GM23338 (cell line): ENCODE data around the gene GRSF1. TPM values are rescaled to one million over a fixed set of nuclear protein-coding genes. Genes with fewer than 3 reads are reported as not detected.

Experiments
- ATAC-seq: fragments of 200-7000 bp; cut with Tn5 transposase; 3 replicates; pipeline ENCODE4 v1.9.1; 2020
- DNase-seq: peaks from one replicate; pipeline ENCODE4 v3.0.0-alpha.2; 2015; ENCODE audit warnings: low spot score
- H2AFZ ChIP-seq: fragments of 200-600 bp; sonication (generic); 2 replicates; pipeline ENCODE4 v1.8.0; 2016; ENCODE audit warnings: antibody characterized with exemption, mild to moderate bottlenecking, moderate library complexity
- H3F3A ChIP-seq: fragments of 200-600 bp; sonication (generic); replicated peaks from 2 replicates; pipeline ENCODE4 v1.8.0; 2017; ENCODE audit warnings: antibody characterized with exemption, mixed run types, low read depth
- H3K27ac ChIP-seq: fragments of 200-600 bp; sonication (generic); 2 replicates; pipeline ENCODE4 v1.6.1; 2016; ENCODE audit warnings: low read depth
- H3K27me3 ChIP-seq: fragments of 200-600 bp; sonication (generic); 2 replicates; pipeline ENCODE4 v1.8.0; 2016; ENCODE audit warnings: mild to moderate bottlenecking, mixed run types, moderate library complexity; ENCODE audit not compliant: insufficient read depth
- H3K36me3 ChIP-seq: fragments of 200-600 bp; sonication (generic); 2 replicates; pipeline ENCODE4 v1.8.0; 2016; ENCODE audit warnings: mild to moderate bottlenecking; ENCODE audit not compliant: insufficient read depth
- H3K4me1 ChIP-seq: fragments of 200-600 bp; sonication (generic); 2 replicates; pipeline ENCODE4 v1.8.0; 2016; ENCODE audit warnings: mild to moderate bottlenecking, moderate library complexity; ENCODE audit not compliant: insufficient read depth
- H3K4me2 ChIP-seq: fragments of 200-600 bp; sonication (generic); 2 replicates; pipeline ENCODE4 v1.7.1; 2017; ENCODE audit warnings: mixed run types
- H3K4me3 ChIP-seq: fragments of 200-600 bp; sonication (generic); 2 replicates; pipeline ENCODE4 v1.6.1; 2016; ENCODE audit warnings: mixed run types
- H3K79me2 ChIP-seq: fragments of 200-600 bp; sonication (generic); replicated peaks from 2 replicates; pipeline ENCODE4 v1.8.0; 2017; ENCODE audit warnings: mild to moderate bottlenecking; ENCODE audit not compliant: insufficient read depth
- H3K9me2 ChIP-seq: fragments of 200-600 bp; sonication (generic); 2 replicates; pipeline ENCODE4 v1.8.0; 2017; ENCODE audit not compliant: insufficient read depth
- H4K20me1 ChIP-seq: fragments of 200-600 bp; sonication (generic); replicated peaks from 2 replicates; pipeline ENCODE4 v1.8.0; 2017; ENCODE audit warnings: mild to moderate bottlenecking; ENCODE audit not compliant: insufficient read depth
- H3K27ac Mint-ChIP-seq: 2 replicates; pipeline ENCODE4 v1.8.0; 2020; ENCODE audit warnings: inconsistent platforms, mild to moderate bottlenecking, moderate library complexity, mixed read lengths
- H3K27me3 Mint-ChIP-seq: 3 replicates; pipeline ENCODE4 v1.8.0; 2022; ENCODE audit warnings: low read depth, mild to moderate bottlenecking, moderate library complexity, mixed read lengths, inconsistent platforms; ENCODE audit not compliant: insufficient read depth, poor library complexity
- H3K36me3 Mint-ChIP-seq: 3 replicates; pipeline ENCODE4 v1.8.0; 2021; ENCODE audit warnings: low read depth, mild to moderate bottlenecking, inconsistent platforms, moderate library complexity, mixed read lengths
- H3K4me1 Mint-ChIP-seq: 3 replicates; pipeline ENCODE4 v1.8.0; 2020; ENCODE audit warnings: mild to moderate bottlenecking, inconsistent platforms, mixed read lengths
- H3K4me3 Mint-ChIP-seq: 3 replicates; pipeline ENCODE4 v1.8.0; 2021; ENCODE audit warnings: moderate library complexity, mild to moderate bottlenecking, inconsistent platforms, mixed read lengths
- H3K9me3 Mint-ChIP-seq: 3 replicates; pipeline ENCODE4 v1.8.0; 2020; ENCODE audit warnings: moderate library complexity, mild to moderate bottlenecking, inconsistent platforms, mixed read lengths
- CREB1 ChIP-seq: fragments of 250-450 bp; sonication (Bioruptor Pico); IDR thresholded peaks from 2 replicates; pipeline ENCODE4 v1.5.0; 2020; ENCODE audit warnings: low read depth, mild to moderate bottlenecking, moderate library complexity
- CTCF ChIP-seq, 2 experiments: fragments of 200-600 bp in 1 of 2; sonication (generic) in 1 of 2; conservative IDR thresholded peaks; 2 replicates each; pipeline versions ENCODE4 v1.5.1 to v1.6.1; 2016 to 2017; ENCODE audit warnings: antibody characterized with exemption in 2 of 2, low read depth in 2 of 2, mild to moderate bottlenecking in 2 of 2, moderate library complexity in 1 of 2
- EZH2 ChIP-seq: fragments of 200-600 bp; sonication (generic); IDR thresholded peaks from one replicate; pipeline ENCODE4 v1.8.0; 2017; ENCODE audit warnings: antibody characterized with exemption, mild to moderate bottlenecking, low read depth; ENCODE audit not compliant: unreplicated experiment
- EZH2phosphoT487 ChIP-seq: fragments of 200-600 bp; sonication (generic); IDR thresholded peaks from one replicate; pipeline ENCODE4 v1.8.1; 2018; ENCODE audit warnings: antibody characterized with exemption; ENCODE audit not compliant: unreplicated experiment
- JUNB ChIP-seq: IDR thresholded peaks from one replicate; pipeline ENCODE4 v1.6.1; 2016; ENCODE audit warnings: antibody characterized with exemption; ENCODE audit not compliant: unreplicated experiment
- NANOG ChIP-seq: IDR thresholded peaks from 2 replicates; pipeline ENCODE4 v1.6.1; 2016; ENCODE audit warnings: antibody characterized with exemption, borderline replicate concordance
- POLR2AphosphoS5 ChIP-seq: IDR thresholded peaks from 2 replicates; pipeline ENCODE4 v1.6.1; 2016; ENCODE audit warnings: antibody characterized with exemption, low read depth
- REST ChIP-seq: IDR thresholded peaks from one replicate; pipeline ENCODE4 v1.6.1; 2018; ENCODE audit warnings: antibody characterized with exemption; ENCODE audit not compliant: unreplicated experiment
- STAT1 ChIP-seq: IDR thresholded peaks from one replicate; pipeline ENCODE4 v1.6.1; 2016; ENCODE audit warnings: antibody characterized with exemption; ENCODE audit not compliant: unreplicated experiment
- ZNF114 ChIP-seq: fragments of 250-450 bp; sonication (Bioruptor Pico); IDR thresholded peaks from 2 replicates; pipeline ENCODE4 v1.5.0; 2020; ENCODE audit warnings: mild to moderate bottlenecking, moderate library complexity
- ZNF331 ChIP-seq: fragments of 250-450 bp; sonication (Bioruptor Pico); IDR thresholded peaks from 2 replicates; pipeline ENCODE4 v1.5.0; 2020; ENCODE audit warnings: low read depth, mild to moderate bottlenecking, moderate library complexity
- polyA plus RNA-seq: library from polyadenylated mRNA; unstranded; fragments of >200 nt; fragmentation: Nextera tagmentation; extraction: Ambion mirVana; gene quantifications from 2 replicates; pipeline ENCODE4 v1.2.1, GENCODE V29; 2016
- total RNA-seq: library from RNA; depleted of rRNA; stranded (reverse); fragments of >200 nt; shearing (Covaris generic); gene quantifications from 2 replicates; pipeline ENCODE4 v1.2.3, GENCODE V29; 2014
- TF ChIP-seq, protein P1 (sequence below): IDR thresholded peaks from 2 replicates; pipeline ENCODE4 v1.6.1; 2016; ENCODE audit warnings: antibody characterized with exemption
- TF ChIP-seq, protein P2 (sequence below): fragments of 250-450 bp; sonication (Bioruptor Pico); IDR thresholded peaks from 2 replicates; pipeline ENCODE4 v1.5.0; 2020; ENCODE audit warnings: mild to moderate bottlenecking, moderate library complexity

GRSF1 gene
- total and polyA plus RNA-seq, 2 experiments from 2014 or later: 77.3 to 108 TPM

GRCh38 chr4:70768301-70768948 lies 71.3 kb downstream of the GRSF1 start:
- Histone ChIP-seq H3K79me2 (no peaks in the 10 kb centered on the region), H3K27me3 (no peaks in the 10 kb centered on the region), H3K9me2 (no peaks in the 10 kb centered on the region), H3K36me3 (no peaks in the 10 kb centered on the region; the same call in 1 of the 2 replicates), H3K4me2 (no peak overlapping the region), H3K27ac (no peak overlapping the region), H2AFZ (no peak overlapping the region), H3K4me3 (no peak overlapping the region), H3K4me1 (no peaks in the 10 kb centered on the region), H3F3A (no peaks in the 10 kb centered on the region), H4K20me1 (no peaks in the 10 kb centered on the region)
- Mint-ChIP-seq H3K36me3 (peaks cover 9% of the 10 kb centered on the region; the same call in 2 of the 3 replicates), H3K4me3 (no peak overlapping the region), H3K9me3 (no peaks in the 10 kb centered on the region), H3K27ac (no peak overlapping the region), H3K4me1 (no peaks in the 10 kb centered on the region), H3K27me3 (peaks cover 2% of the 10 kb centered on the region)
- TF ChIP-seq REST (no peak), JUNB (no peak), NANOG (no peak), STAT1 (no peak), ZNF331 (CRISPR knock-in tag) (no peak), ZNF114 (CRISPR knock-in tag) (no peak), EZH2 (no peak), CREB1 (CRISPR knock-in tag) (no peak), CTCF (conservative IDR thresholded peaks at IDR 0.05; ENCODE audit: low read depth in 2 of 2) (no peak), POLR2AphosphoS5 (no peak), EZH2phosphoT487 (no peak)
- TF ChIP-seq, protein P1, sequence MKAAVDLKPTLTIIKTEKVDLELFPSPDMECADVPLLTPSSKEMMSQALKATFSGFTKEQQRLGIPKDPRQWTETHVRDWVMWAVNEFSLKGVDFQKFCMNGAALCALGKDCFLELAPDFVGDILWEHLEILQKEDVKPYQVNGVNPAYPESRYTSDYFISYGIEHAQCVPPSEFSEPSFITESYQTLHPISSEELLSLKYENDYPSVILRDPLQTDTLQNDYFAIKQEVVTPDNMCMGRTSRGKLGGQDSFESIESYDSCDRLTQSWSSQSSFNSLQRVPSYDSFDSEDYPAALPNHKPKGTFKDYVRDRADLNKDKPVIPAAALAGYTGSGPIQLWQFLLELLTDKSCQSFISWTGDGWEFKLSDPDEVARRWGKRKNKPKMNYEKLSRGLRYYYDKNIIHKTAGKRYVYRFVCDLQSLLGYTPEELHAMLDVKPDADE: no peak
- TF ChIP-seq, protein P2, sequence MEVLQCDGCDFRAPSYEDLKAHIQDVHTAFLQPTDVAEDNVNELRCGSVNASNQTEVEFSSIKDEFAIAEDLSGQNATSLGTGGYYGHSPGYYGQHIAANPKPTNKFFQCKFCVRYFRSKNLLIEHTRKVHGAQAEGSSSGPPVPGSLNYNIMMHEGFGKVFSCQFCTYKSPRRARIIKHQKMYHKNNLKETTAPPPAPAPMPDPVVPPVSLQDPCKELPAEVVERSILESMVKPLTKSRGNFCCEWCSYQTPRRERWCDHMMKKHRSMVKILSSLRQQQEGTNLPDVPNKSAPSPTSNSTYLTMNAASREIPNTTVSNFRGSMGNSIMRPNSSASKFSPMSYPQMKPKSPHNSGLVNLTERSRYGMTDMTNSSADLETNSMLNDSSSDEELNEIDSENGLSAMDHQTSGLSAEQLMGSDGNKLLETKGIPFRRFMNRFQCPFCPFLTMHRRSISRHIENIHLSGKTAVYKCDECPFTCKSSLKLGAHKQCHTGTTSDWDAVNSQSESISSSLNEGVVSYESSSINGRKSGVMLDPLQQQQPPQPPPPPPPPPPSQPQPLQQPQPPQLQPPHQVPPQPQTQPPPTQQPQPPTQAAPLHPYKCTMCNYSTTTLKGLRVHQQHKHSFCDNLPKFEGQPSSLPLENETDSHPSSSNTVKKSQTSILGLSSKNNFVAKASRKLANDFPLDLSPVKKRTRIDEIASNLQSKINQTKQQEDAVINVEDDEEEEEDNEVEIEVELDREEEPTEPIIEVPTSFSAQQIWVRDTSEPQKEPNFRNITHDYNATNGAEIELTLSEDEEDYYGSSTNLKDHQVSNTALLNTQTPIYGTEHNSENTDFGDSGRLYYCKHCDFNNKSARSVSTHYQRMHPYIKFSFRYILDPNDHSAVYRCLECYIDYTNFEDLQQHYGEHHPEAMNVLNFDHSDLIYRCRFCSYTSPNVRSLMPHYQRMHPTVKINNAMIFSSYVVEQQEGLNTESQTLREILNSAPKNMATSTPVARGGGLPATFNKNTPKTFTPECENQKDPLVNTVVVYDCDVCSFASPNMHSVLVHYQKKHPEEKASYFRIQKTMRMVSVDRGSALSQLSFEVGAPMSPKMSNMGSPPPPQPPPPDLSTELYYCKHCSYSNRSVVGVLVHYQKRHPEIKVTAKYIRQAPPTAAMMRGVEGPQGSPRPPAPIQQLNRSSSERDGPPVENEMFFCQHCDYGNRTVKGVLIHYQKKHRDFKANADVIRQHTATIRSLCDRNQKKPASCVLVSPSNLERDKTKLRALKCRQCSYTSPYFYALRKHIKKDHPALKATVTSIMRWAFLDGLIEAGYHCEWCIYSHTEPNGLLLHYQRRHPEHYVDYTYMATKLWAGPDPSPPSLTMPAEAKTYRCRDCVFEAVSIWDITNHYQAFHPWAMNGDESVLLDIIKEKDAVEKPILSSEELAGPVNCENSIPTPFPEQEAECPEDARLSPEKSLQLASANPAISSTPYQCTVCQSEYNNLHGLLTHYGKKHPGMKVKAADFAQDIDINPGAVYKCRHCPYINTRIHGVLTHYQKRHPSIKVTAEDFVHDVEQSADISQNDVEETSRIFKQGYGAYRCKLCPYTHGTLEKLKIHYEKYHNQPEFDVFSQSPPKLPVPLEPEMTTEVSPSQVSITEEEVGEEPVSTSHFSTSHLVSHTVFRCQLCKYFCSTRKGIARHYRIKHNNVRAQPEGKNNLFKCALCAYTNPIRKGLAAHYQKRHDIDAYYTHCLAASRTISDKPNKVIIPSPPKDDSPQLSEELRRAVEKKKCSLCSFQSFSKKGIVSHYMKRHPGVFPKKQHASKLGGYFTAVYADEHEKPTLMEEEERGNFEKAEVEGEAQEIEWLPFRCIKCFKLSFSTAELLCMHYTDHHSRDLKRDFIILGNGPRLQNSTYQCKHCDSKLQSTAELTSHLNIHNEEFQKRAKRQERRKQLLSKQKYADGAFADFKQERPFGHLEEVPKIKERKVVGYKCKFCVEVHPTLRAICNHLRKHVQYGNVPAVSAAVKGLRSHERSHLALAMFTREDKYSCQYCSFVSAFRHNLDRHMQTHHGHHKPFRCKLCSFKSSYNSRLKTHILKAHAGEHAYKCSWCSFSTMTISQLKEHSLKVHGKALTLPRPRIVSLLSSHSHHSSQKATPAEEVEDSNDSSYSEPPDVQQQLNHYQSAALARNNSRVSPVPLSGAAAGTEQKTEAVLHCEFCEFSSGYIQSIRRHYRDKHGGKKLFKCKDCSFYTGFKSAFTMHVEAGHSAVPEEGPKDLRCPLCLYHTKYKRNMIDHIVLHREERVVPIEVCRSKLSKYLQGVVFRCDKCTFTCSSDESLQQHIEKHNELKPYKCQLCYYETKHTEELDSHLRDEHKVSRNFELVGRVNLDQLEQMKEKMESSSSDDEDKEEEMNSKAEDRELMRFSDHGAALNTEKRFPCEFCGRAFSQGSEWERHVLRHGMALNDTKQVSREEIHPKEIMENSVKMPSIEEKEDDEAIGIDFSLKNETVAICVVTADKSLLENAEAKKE: no peak
- ATAC-seq: no peak
- DNase-seq: no peak
